Endothelial cell of umbilical vein (primary cell): ENCODE measurements around the gene UBE2M.

Experiments used
- CTCF ChIP-seq, 2 donors: IDR thresholded peaks; 1 replicate in 1 of 2; 2 replicates in 1 of 2; pipeline ENCODE4 v1.5.1; 2011; ENCODE audit warnings: low read length in 2 of 2, mild to moderate bottlenecking in 2 of 2, moderate library complexity in 2 of 2, control low read depth in 1 of 2, inconsistent platforms in 1 of 2, low read depth in 1 of 2; ENCODE audit not compliant: insufficient read depth in 1 of 2; ENCODE audit errors: extremely low read depth in 1 of 2
- EZH2 ChIP-seq: IDR thresholded peaks from 2 replicates; pipeline ENCODE4 v1.6.1; 2012; ENCODE audit warnings: borderline replicate concordance, low read depth, mild to moderate bottlenecking, moderate library complexity, low read length, inconsistent platforms; ENCODE audit not compliant: severe bottlenecking
- JUN ChIP-seq: IDR thresholded peaks from 2 replicates; pipeline ENCODE4 v1.6.1; 2011; ENCODE audit warnings: borderline replicate concordance, low read depth; ENCODE audit not compliant: insufficient read length, insufficient read depth
- POLR2A ChIP-seq: IDR thresholded peaks from 2 replicates; pipeline ENCODE4 v1.6.1; 2012; ENCODE audit warnings: low read depth, mild to moderate bottlenecking, control low read depth, low read length
- TF ChIP-seq, protein P1 (sequence below): IDR thresholded peaks from 2 replicates; pipeline ENCODE4 v1.6.1; 2011; ENCODE audit not compliant: insufficient read depth, insufficient read length

DNA sequence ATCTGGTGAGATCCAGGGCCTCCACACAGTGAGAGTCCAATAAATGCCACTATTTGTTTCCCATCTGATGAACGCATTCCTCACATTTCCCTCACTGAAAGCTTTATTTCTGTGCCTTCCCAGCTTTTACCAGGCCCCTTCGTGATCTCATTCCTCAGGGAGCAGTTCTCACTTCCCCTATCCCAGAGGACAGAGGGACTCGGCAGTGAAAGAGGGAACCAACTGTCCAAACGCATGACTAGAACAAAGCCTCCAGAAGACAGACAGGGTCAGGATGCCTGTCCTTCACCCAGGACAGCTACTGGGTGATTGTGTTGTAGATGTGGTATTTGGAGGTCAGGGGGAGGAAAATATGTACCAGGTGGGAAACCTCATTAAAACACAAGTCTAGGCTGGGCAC lies 36.8 kb downstream of the UBE2M start:
- TF ChIP-seq EZH2 = no peak
- no peak for TF ChIP-seq CTCF (IDR thresholded peaks at IDR 0.05; ENCODE audit: extremely low read depth in 1 of 2, insufficient read depth in 1 of 2, low read depth in 1 of 2, low read length in 2 of 2)
- no peak for TF ChIP-seq POLR2A
- TF ChIP-seq JUN = no peak
- TF ChIP-seq, protein P1, sequence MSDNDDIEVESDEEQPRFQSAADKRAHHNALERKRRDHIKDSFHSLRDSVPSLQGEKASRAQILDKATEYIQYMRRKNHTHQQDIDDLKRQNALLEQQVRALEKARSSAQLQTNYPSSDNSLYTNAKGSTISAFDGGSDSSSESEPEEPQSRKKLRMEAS = no peak
